ENCODE measurements around the gene AGPS. TPM values are rescaled to one million over a fixed set of nuclear protein-coding genes. Genes with fewer than 3 reads are reported as not detected.

Gene AGPS
- total and polyA plus RNA-seq, 9 of the 15 experiments (the other 6 are each of a cell fraction or from before 2014, with no cell fraction given): 15.5 to 211 (median 63.1) TPM

DNA sequence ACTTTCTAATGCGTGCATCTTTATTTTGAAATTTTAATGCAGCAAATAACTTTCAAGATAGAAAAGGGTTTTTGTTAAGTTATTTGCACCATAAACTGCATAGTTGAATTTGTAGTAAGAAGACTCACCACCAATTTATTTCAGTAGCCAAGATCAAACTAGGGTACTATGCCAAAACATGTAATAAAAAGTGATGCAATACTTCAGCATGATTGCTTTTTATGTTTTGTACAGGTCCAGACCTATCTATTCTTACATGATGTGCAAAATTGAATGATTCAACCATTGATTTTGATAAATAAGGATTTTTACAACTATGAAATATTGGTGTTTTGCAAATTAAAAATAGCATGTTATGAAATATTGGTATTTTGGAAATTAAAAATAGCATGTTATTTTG lies 26.7 kb downstream of the AGPS start (continued):
- no peak for TF ChIP-seq ZZZ3 (IDR thresholded peaks at IDR 0.05)
- TF ChIP-seq, protein P1, sequence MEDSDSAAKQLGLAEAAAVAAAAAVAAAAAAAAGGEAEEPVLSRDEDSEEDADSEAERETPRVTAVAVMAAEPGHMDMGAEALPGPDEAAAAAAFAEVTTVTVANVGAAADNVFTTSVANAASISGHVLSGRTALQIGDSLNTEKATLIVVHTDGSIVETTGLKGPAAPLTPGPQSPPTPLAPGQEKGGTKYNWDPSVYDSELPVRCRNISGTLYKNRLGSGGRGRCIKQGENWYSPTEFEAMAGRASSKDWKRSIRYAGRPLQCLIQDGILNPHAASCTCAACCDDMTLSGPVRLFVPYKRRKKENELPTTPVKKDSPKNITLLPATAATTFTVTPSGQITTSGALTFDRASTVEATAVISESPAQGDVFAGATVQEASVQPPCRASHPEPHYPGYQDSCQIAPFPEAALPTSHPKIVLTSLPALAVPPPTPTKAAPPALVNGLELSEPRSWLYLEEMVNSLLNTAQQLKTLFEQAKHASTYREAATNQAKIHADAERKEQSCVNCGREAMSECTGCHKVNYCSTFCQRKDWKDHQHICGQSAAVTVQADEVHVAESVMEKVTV (CRISPR knock-in tag; IDR thresholded peaks at IDR 0.05): 0 out of 2 replicates have a peak, but pooled peaks have one; percentile 19
- no peak for TF ChIP-seq KLF1 (tag; IDR thresholded peaks at IDR 0.05)
- TF ChIP-seq SMAD4 (CRISPR knock-in tag; conservative IDR thresholded peaks at IDR 0.05): peak; percentile 64
- 0 out of 2 replicates have a peak, but pooled peaks have one; percentile 14 for TF ChIP-seq ARID1B (IDR thresholded peaks at IDR 0.05)
- no peak for TF ChIP-seq TFE3 (CRISPR knock-in tag; IDR thresholded peaks at IDR 0.05)
- no peak for TF ChIP-seq ADNP (tag; IDR thresholded peaks at IDR 0.05)
- TF ChIP-seq ILF3 (IDR thresholded peaks at IDR 0.05; ENCODE audit: borderline replicate concordance): no peak
- TF ChIP-seq MLLT1 (IDR thresholded peaks at IDR 0.05): no peak
- no peak for TF ChIP-seq RCOR1 (IDR thresholded peaks at IDR 0.05; ENCODE audit: borderline replicate concordance in 1 of 2, low read depth in 2 of 2, low read length in 2 of 2)
- TF ChIP-seq CEBPB (tag; IDR thresholded peaks at IDR 0.05): peak; percentile 96
- no peak for TF ChIP-seq ZNF586 (CRISPR knock-in tag; conservative IDR thresholded peaks at IDR 0.05)
- no peak for TF ChIP-seq SMAD3 (CRISPR knock-in tag; conservative IDR thresholded peaks at IDR 0.05)
- no peak for TF ChIP-seq ZC3H4 (CRISPR knock-in tag; IDR thresholded peaks at IDR 0.05; ENCODE audit: borderline replicate concordance)
- TF ChIP-seq IRF9 (tag; IDR thresholded peaks at IDR 0.05): peak; percentile 89
- TF ChIP-seq ZNF217 (CRISPR knock-in tag; IDR thresholded peaks at IDR 0.05): no peak
- TF ChIP-seq HEY1 (CRISPR knock-in tag; IDR thresholded peaks at IDR 0.05; ENCODE audit: borderline replicate concordance): no peak
- TF ChIP-seq TRIM24 (IDR thresholded peaks at IDR 0.05): peak; percentile 86 to 87
- no peak for TF ChIP-seq FOXK1 (CRISPR knock-in tag; IDR thresholded peaks at IDR 0.05; ENCODE audit: borderline replicate concordance)
- TF ChIP-seq COPS2 (conservative IDR thresholded peaks at IDR 0.05): no peak
- no peak for TF ChIP-seq RBM22 (IDR thresholded peaks at IDR 0.05; ENCODE audit: low read depth, low read length, poor library complexity, severe bottlenecking)
- TF ChIP-seq, protein P2, sequence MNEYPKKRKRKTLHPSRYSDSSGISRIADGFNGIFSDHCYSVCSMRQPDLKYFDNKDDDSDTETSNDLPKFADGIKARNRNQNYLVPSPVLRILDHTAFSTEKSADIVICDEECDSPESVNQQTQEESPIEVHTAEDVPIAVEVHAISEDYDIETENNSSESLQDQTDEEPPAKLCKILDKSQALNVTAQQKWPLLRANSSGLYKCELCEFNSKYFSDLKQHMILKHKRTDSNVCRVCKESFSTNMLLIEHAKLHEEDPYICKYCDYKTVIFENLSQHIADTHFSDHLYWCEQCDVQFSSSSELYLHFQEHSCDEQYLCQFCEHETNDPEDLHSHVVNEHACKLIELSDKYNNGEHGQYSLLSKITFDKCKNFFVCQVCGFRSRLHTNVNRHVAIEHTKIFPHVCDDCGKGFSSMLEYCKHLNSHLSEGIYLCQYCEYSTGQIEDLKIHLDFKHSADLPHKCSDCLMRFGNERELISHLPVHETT (CRISPR knock-in tag; conservative IDR thresholded peaks at IDR 0.05 in 1 of 2, IDR thresholded peaks at IDR 0.05 in 1 of 2): no peak
- no peak for TF ChIP-seq ZKSCAN1 (IDR thresholded peaks at IDR 0.05; ENCODE audit: low read depth, low read length)
